GM12878 (cell line): ENCODE data around the gene ATG14. TPM values are rescaled to one million over a fixed set of nuclear protein-coding genes. Genes with fewer than 3 reads are reported as not detected.
"Not testable (repeated sequence)": the region's sequence is repeated elsewhere in the genome, so short reads cannot be mapped to it uniquely, and the experiment has no call there.

ENCODE experiments used
- ATAC-seq: fragments of 200-7000 bp; cut with Tn5 transposase; 3 replicates; pipeline ENCODE4 v1.9.1; 2020; ENCODE audit warnings: mild to moderate bottlenecking, moderate library complexity
- BruUV-seq: library from RNA; stranded (reverse); fragments of 400-500 nt; replicated peaks from 2 replicates; lab custom pipeline; 2021; lab: Mats Ljungman, UMichigan
- CTCF ChIA-PET: fragments of 300-600 bp; sonication (Branson Sonifier 250); formaldehyde crosslinking; extraction: SDS; loops from one replicate; lab custom pipeline; 2021; ENCODE audit warnings: inconsistent platforms; lab: Yijun Ruan, JAX
- POLR2A ChIA-PET: fragments of 350-600 bp; formaldehyde crosslinking; extraction: SDS; loops from one replicate; lab custom pipeline; 2021; ENCODE audit warnings: inconsistent platforms; lab: Charles Lee
- RAD21 ChIA-PET: fragments of 300-600 bp; sonication (Branson Sonifier 250); formaldehyde crosslinking; loops from one replicate; lab custom pipeline; 2023; ENCODE audit warnings: antibody characterized with exemption; ENCODE audit not compliant: unreplicated experiment; lab: Charles Lee
- SMC1A ChIA-PET: fragments of 300-600 bp; sonication (Branson Sonifier 250); formaldehyde crosslinking; loops from one replicate; lab custom pipeline; 2023; ENCODE audit not compliant: unreplicated experiment, uncharacterized antibody; lab: Charles Lee
- DNase-seq: peaks from one replicate; pipeline ENCODE4 v3.0.0-alpha.2; 2011; ENCODE audit warnings: low read depth, low spot score
- FAIRE-seq: peaks from 3 replicates; lab custom pipeline; 2011; peaks lifted over from hg19 to GRCh38; lab: Jason Lieb, UNC
- H2AFZ ChIP-seq: 2 replicates; pipeline ENCODE4 v1.6.0; 2011; ENCODE audit warnings: low read depth, low read length, control low read depth; ENCODE audit not compliant: control insufficient read depth
- H3K27ac ChIP-seq: 2 replicates; pipeline ENCODE4 v1.5.1; 2011; ENCODE audit warnings: control low read depth; ENCODE audit not compliant: control insufficient read depth, insufficient read depth
- H3K27me3 ChIP-seq, 2 experiments: replicated peaks in 1 of 2; 2 replicates each; pipeline versions ENCODE4 v1.6.0 to v1.6.1; 2011; ENCODE audit warnings: low read length in 1 of 2; ENCODE audit not compliant: control insufficient read depth in 2 of 2, insufficient read depth in 2 of 2
- H3K36me3 ChIP-seq, 2 experiments: 2 replicates each; pipeline ENCODE4 v1.5.1; 2011; ENCODE audit warnings: low read length in 1 of 2; ENCODE audit not compliant: control insufficient read depth in 2 of 2, insufficient read depth in 2 of 2
- H3K4me1 ChIP-seq: 2 replicates; pipeline ENCODE4 v1.6.1; 2011; ENCODE audit warnings: mild to moderate bottlenecking, low read length, moderate library complexity, mixed read lengths; ENCODE audit not compliant: control insufficient read depth, insufficient read depth
- H3K4me2 ChIP-seq: 2 replicates; pipeline ENCODE4 v1.6.0; 2011; ENCODE audit warnings: control low read depth; ENCODE audit not compliant: control insufficient read depth, insufficient read depth
- H3K4me3 ChIP-seq: fragments of 200-600 bp; sonication (generic); 2 replicates; pipeline ENCODE4 v1.5.1; 2016
- H3K79me2 ChIP-seq: 2 replicates; pipeline ENCODE4 v1.6.0; 2011; ENCODE audit warnings: low read length; ENCODE audit not compliant: control insufficient read depth, insufficient read depth
- H3K9ac ChIP-seq: 2 replicates; pipeline ENCODE4 v1.8.0; 2011; ENCODE audit warnings: low read length, control low read depth, mixed read lengths; ENCODE audit not compliant: control insufficient read depth, insufficient read depth
- H3K9me3 ChIP-seq: replicated peaks from 3 replicates; pipeline ENCODE4 v1.5.1; 2011; ENCODE audit warnings: mild to moderate bottlenecking, low read length; ENCODE audit not compliant: control insufficient read depth, insufficient read depth
- H4K20me1 ChIP-seq: 2 replicates; pipeline ENCODE4 v1.6.0; 2011; ENCODE audit not compliant: control insufficient read depth, insufficient read depth
- KDM1A ChIP-seq: fragments of 200-600 bp; sonication (generic); IDR thresholded peaks from 2 replicates; pipeline ENCODE4 v1.6.1; 2016; ENCODE audit warnings: borderline replicate concordance
- MEF2A ChIP-seq: IDR thresholded peaks from 2 replicates; pipeline ENCODE4 v1.6.1; 2011; ENCODE audit warnings: low read depth, mild to moderate bottlenecking, low read length, moderate library complexity; ENCODE audit not compliant: insufficient read depth
- POLR2AphosphoS2 ChIP-seq: IDR thresholded peaks from 2 replicates; pipeline ENCODE4 v1.6.1; 2011; ENCODE audit warnings: low read depth, mild to moderate bottlenecking, low read length, improper control_type of control experiment, moderate library complexity
- RBBP5 ChIP-seq: fragments of 200-600 bp; sonication (generic); conservative IDR thresholded peaks from 2 replicates; pipeline ENCODE4 v1.6.1; 2016
- SIN3A ChIP-seq: IDR thresholded peaks from 2 replicates; pipeline ENCODE4 v1.6.1; 2012; ENCODE audit warnings: low read depth, low read length, improper control_type of control experiment
- SMAD5 ChIP-seq: IDR thresholded peaks from 2 replicates; pipeline ENCODE4 v1.6.1; 2016; ENCODE audit warnings: antibody characterized with exemption, low read depth
- SREBF1 ChIP-seq: IDR thresholded peaks from 2 replicates; pipeline ENCODE4 v1.6.1; 2012; ENCODE audit warnings: mild to moderate bottlenecking, low read length
- WGBS: methylation state at CpG from one replicate; pipeline ENCODE4 v1.1.6; 2016; ENCODE audit warnings: low lambda C conversion rate; ENCODE audit not compliant: insufficient replicate concordance, insufficient coverage; ENCODE audit errors: missing lambda C conversion rate; 5-methylcytosine and 5-hydroxymethylcytosine counted together
- in situ Hi-C: fragments of 300-500 bp; cut with MboI; formaldehyde crosslinking; loops from 9 replicates; pipeline ENCODE4 v1.14.3; 2018; ENCODE audit warnings: mixed read lengths
- intact Hi-C: fragments of 100-400 bp; cut with micrococcal nuclease; formaldehyde crosslinking; loops from one replicate; pipeline ENCODE4 v1.14.2; 2022; ENCODE audit not compliant: unreplicated experiment
- polyA plus RNA-seq, 11 experiments: library from polyadenylated mRNA; depleted of rRNA in 4 of 11; unstranded in 6 of 11; stranded (reverse) in 5 of 11; fragments of >200 nt; fragmentation: Nextera tagmentation in 4 of 11; fragmentation: Illumina TruSeq in 1 of 11; extraction: Ambion mirVana in 4 of 11; extraction: Trizol in 1 of 11; gene quantifications; 1 replicate in 1 of 11; 2 replicates in 10 of 11; pipeline versions ENCODE4 v1.2.1 to v1.2.3, GENCODE V29; 2011 to 2016; ENCODE audit warnings: inconsistent platforms in 2 of 11, missing spikeins in 2 of 11, low read depth in 1 of 11
- total RNA-seq, 4 experiments: library from RNA; depleted of rRNA in 3 of 4; stranded (reverse); fragments of >200 nt in 3 of 4; fragmentation: Illumina TruSeq in 1 of 4; extraction: Trizol in 1 of 4; gene quantifications; 2 replicates each; pipeline versions ENCODE4 v1.2.1 to v1.2.3, GENCODE V29; 2013 to 2021
- TF ChIP-seq, protein P1 (sequence below): fragments of 450-650 bp; IDR thresholded peaks from 2 replicates; pipeline ENCODE4 v1.6.1; 2016; ENCODE audit warnings: mild to moderate bottlenecking, moderate library complexity, borderline replicate concordance
- TF ChIP-seq, protein P2 (sequence below): fragments of 450-650 bp; IDR thresholded peaks from 2 replicates; pipeline ENCODE4 v1.6.1; 2017; ENCODE audit warnings: mild to moderate bottlenecking, low read depth, inconsistent platforms; ENCODE audit not compliant: poor library complexity, severe bottlenecking

Gene ATG14
- total and polyA plus RNA-seq, 10 of the 15 experiments (the other 5 are each of a cell fraction or from before 2014, with no cell fraction given) = 1.1 to 6.4 (median 5.0) TPM

DNA sequence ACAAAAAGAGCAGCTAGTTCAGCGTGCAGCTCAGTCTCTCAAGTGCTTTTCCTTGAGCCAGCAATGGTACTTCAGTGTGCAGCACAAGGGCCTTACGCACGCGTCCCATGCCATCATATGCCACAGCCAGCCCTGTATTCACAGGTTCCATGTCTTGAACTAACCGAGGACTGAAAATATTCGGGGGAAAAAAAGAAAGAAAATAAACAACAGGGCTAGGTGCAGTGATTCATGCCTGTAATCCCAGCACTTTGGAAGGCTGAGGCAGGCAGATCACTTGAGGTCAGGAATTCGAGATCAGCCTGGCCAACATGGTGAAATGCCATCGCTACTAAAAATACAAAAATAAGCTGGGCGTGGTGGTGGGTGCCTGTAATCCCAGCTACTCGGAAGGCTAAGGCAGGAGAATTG lies 28.6 kb downstream of the ATG14 start:
- WGBS = 89% methylated on average over 10 of the region's 10 CpGs
- H3K4me1 ChIP-seq, intact Hi-C loops, H3K27me3 ChIP-seq, H3K4me3 ChIP-seq, ATAC-seq, in situ Hi-C loops, DNase-seq, H3K9ac ChIP-seq, POLR2A ChIA-PET, H3K4me2 ChIP-seq, H3K9me3 ChIP-seq, BruUV-seq, RAD21 ChIA-PET, H3K36me3 ChIP-seq, H4K20me1 ChIP-seq, H3K79me2 ChIP-seq, FAIRE-seq, H2AFZ ChIP-seq, H3K27ac ChIP-seq: not testable (repeated sequence)
- CTCF ChIA-PET = interaction anchor here (0.9 to 1.5 kb wide), 2 partner anchors 10 to 39 kb away, joined by 3 to 4 read pairs; no protein-coding TSS in a partner anchor
- SMC1A ChIA-PET = interaction anchor here (0.5 to 1.5 kb wide), 2 partner anchors 14 to 111 kb away, joined by 3 read pairs; no protein-coding TSS in a partner anchor

DNA sequence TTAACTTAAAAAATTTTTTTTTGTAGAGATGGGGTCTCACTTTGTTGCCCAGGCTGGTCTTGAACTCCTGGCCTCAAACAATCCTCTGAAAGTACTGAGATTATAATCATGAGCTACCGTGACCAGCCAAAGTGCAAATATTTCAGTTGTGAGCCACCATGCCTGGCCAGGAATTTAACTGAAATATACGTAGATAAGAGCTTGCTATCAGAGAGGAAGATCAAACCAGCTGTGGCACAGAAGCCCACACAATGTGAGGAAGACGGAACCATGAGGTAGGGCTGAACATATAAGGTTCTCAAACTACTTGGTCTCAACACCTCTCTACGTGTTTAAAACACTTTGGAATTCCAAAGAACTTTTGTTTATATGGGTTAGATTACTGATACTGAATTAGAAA lies 29.1 kb downstream of the ATG14 start:
- no peak for DNase-seq
- H3K36me3 ChIP-seq = peaks cover 3% of the 10 kb centered on the region in 2 experiments
- no peaks in the 10 kb centered on the region for H3K9me3 ChIP-seq
- H2AFZ ChIP-seq = no peak overlapping the region
- BruUV-seq = no TSS peak
- 97% methylated on average over 4 of the region's 4 CpGs for WGBS
- H3K4me2 ChIP-seq = no peak overlapping the region
- FAIRE-seq = no peak
- ChIA-PET CTCF (interaction anchor here (0.9 to 1.5 kb wide), 3 partner anchors 10 to 40 kb away, joined by 3 to 4 read pairs (median 4); no protein-coding TSS in a partner anchor), RAD21 (no interaction called here), POLR2A (interaction anchor here (0.6 kb wide), 1 partner anchor 98 kb away, joined by 3 read pairs; no protein-coding TSS in a partner anchor), SMC1A (interaction anchor here (0.5 to 1.5 kb wide), 3 partner anchors 14 to 171 kb away, joined by 3 read pairs; no protein-coding TSS in a partner anchor)
- no peaks in the 10 kb centered on the region for H3K79me2 ChIP-seq
- no peaks in the 10 kb centered on the region for H4K20me1 ChIP-seq
- no peak overlapping the region for H3K27ac ChIP-seq
- no peaks in the 10 kb centered on the region for H3K27me3 ChIP-seq
- no peak overlapping the region for H3K4me3 ChIP-seq
- in situ Hi-C loops (no loop called here), intact Hi-C loops (no loop called here)
- no peaks in the 10 kb centered on the region for H3K4me1 ChIP-seq
- no peak for ATAC-seq
- no peak overlapping the region for H3K9ac ChIP-seq
- TF ChIP-seq RBBP5 (no peak), KDM1A (no peak), POLR2AphosphoS2 (no peak), SMAD5 (no peak), SREBF1 (no peak), SIN3A (no peak), MEF2A (no peak)
- TF ChIP-seq, protein P1, sequence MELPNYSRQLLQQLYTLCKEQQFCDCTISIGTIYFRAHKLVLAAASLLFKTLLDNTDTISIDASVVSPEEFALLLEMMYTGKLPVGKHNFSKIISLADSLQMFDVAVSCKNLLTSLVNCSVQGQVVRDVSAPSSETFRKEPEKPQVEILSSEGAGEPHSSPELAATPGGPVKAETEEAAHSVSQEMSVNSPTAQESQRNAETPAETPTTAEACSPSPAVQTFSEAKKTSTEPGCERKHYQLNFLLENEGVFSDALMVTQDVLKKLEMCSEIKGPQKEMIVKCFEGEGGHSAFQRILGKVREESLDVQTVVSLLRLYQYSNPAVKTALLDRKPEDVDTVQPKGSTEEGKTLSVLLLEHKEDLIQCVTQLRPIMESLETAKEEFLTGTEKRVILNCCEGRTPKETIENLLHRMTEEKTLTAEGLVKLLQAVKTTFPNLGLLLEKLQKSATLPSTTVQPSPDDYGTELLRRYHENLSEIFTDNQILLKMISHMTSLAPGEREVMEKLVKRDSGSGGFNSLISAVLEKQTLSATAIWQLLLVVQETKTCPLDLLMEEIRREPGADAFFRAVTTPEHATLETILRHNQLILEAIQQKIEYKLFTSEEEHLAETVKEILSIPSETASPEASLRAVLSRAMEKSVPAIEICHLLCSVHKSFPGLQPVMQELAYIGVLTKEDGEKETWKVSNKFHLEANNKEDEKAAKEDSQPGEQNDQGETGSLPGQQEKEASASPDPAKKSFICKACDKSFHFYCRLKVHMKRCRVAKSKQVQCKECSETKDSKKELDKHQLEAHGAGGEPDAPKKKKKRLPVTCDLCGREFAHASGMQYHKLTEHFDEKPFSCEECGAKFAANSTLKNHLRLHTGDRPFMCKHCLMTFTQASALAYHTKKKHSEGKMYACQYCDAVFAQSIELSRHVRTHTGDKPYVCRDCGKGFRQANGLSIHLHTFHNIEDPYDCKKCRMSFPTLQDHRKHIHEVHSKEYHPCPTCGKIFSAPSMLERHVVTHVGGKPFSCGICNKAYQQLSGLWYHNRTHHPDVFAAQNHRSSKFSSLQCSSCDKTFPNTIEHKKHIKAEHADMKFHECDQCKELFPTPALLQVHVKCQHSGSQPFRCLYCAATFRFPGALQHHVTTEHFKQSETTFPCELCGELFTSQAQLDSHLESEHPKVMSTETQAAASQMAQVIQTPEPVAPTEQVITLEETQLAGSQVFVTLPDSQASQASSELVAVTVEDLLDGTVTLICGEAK = no peak
- TF ChIP-seq, protein P2, sequence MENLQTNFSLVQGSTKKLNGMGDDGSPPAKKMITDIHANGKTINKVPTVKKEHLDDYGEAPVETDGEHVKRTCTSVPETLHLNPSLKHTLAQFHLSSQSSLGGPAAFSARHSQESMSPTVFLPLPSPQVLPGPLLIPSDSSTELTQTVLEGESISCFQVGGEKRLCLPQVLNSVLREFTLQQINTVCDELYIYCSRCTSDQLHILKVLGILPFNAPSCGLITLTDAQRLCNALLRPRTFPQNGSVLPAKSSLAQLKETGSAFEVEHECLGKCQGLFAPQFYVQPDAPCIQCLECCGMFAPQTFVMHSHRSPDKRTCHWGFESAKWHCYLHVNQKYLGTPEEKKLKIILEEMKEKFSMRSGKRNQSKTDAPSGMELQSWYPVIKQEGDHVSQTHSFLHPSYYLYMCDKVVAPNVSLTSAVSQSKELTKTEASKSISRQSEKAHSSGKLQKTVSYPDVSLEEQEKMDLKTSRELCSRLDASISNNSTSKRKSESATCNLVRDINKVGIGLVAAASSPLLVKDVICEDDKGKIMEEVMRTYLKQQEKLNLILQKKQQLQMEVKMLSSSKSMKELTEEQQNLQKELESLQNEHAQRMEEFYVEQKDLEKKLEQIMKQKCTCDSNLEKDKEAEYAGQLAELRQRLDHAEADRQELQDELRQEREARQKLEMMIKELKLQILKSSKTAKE = no peak
